CD4-positive, alpha-beta T cell treated with Interleukin-4 for 4 hours (primary cell): ENCODE results near the gene ERAP2.
"Not testable (repeated sequence)": the region's sequence is repeated elsewhere in the genome, so short reads cannot be mapped to it uniquely, and the experiment has no call there.

Experiments used
- DNase-seq: peaks from one replicate; pipeline ENCODE4 v3.0.0-alpha.2; 2020

ERAP2 gene

GRCh38 chr5:96864922-96865530 lies 11.3 kb upstream of the ERAP2 start:
- no peak for DNase-seq

GRCh38 chr5:96868603-96869371 lies 7.5 kb upstream of the ERAP2 start:
- DNase-seq, result peak; percentile 77

- DNase-seq, result no peak
These were observed 7.0 kb upstream of the ERAP2 start for GRCh38 chr5:96869372-96869641.

GRCh38 chr5:96870094-96871026 lies 5.9 kb upstream of the ERAP2 start:
- DNase-seq, result no peak

GRCh38 chr5:96871027-96871399 lies 5.3 kb upstream of the ERAP2 start:
- DNase-seq, result no peak

GRCh38 chr5:96871686-96872085 lies 4.6 kb upstream of the ERAP2 start:
- DNase-seq, result no peak

GRCh38 chr5:96873449-96873848 lies 2.9 kb upstream of the ERAP2 start:
- DNase-seq, result no peak

GRCh38 chr5:96874631-96875030 lies 1.7 kb upstream of the ERAP2 start:
- no peak for DNase-seq

GRCh38 chr5:96875791-96876291 lies 459 bp upstream of the ERAP2 start:
- DNase-seq, result peak; percentile 33

GRCh38 chr5:96876977-96877469 lies 723 bp downstream of the ERAP2 start:
- DNase-seq, result not testable (repeated sequence)

GRCh38 chr5:96879665-96880064 lies 3.4 kb downstream of the ERAP2 start:
- no peak for DNase-seq

- no peak for DNase-seq
These were observed 4.3 kb downstream of the ERAP2 start for GRCh38 chr5:96880444-96881164.

GRCh38 chr5:96881511-96882115 lies 5.3 kb downstream of the ERAP2 start:
- peak; percentile 37 for DNase-seq

GRCh38 chr5:96883871-96884270 lies 7.6 kb downstream of the ERAP2 start:
- DNase-seq, result no peak

GRCh38 chr5:96884995-96885394 lies 8.7 kb downstream of the ERAP2 start:
- no peak for DNase-seq

- DNase-seq, result peak; percentile 71
These were observed 9.4 kb downstream of the ERAP2 start for GRCh38 chr5:96885518-96886338.

- peak; percentile 32 for DNase-seq
These were observed 17.0 kb downstream of the ERAP2 start for GRCh38 chr5:96893342-96893741.

GRCh38 chr5:96896276-96896675 lies 20.0 kb downstream of the ERAP2 start:
- peak; percentile 72 for DNase-seq

- no peak for DNase-seq
These were observed 20.5 kb downstream of the ERAP2 start for GRCh38 chr5:96896806-96897205.

GRCh38 chr5:96901384-96901783 lies 25.1 kb downstream of the ERAP2 start:
- DNase-seq, result no peak

GRCh38 chr5:96901841-96902240 lies 25.5 kb downstream of the ERAP2 start:
- DNase-seq, result no peak
